ENCODE data around the gene KRTAP1-1. TPM values are rescaled to one million over a fixed set of nuclear protein-coding genes. Genes with fewer than 3 reads are reported as not detected.
"Not testable (repeated sequence)": the region's sequence is repeated elsewhere in the genome, so short reads cannot be mapped to it uniquely, and the experiment has no call there.

The KRTAP1-1 gene
- total and polyA plus RNA-seq, 8 donors, result not detected

DNA sequence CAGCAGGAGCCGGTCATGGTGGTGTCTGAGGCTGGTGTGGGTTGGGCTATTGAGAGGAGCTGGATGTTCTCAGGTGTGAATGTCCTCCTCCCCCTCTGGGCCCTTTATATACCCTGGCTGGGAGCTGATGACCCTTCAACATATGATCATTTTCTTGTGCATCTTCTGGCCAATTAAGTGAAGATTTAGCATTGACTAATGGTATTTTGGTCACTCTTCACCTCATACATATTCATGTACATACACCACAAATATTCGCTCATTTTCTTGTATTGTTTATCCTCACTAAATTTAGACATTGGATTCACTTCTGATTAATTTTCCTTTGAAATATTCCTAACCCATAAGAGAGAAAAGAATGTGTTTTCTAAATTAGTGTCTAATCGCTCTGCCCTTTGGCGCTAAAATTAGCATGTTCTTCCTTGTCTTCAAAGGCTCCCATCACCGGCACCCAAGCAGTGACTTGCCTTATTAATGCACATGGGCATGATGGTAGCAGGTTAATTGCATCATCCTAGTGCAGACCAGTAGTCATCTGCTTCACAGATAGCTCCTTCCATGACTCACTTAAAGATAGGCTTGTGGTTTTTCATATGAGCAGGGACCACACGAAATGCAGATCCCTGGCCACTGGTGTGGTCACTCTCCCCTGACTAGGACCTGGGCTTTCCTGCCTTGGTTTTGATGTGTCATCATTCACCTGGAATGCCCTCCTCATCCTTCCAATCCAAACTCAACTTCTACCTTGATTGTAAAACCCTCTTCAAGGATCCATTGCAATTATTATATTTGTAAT is 24.8 kb upstream of the KRTAP1-1 start, which contains the start of gene KRTAP2-4:
Gene KRTAP2-4 (minus strand): TSS at position 51 of the 796 bp plus-strand sequence. CDS start 34 bp downstream, at position 17.
- WGBS, 5 donors, result 81 to 90% (median 88%) methylated on average over 5 to 6 of the region's 6 CpGs
- no peaks in the 10 kb centered on the region for H3K36me3 ChIP-seq

DNA sequence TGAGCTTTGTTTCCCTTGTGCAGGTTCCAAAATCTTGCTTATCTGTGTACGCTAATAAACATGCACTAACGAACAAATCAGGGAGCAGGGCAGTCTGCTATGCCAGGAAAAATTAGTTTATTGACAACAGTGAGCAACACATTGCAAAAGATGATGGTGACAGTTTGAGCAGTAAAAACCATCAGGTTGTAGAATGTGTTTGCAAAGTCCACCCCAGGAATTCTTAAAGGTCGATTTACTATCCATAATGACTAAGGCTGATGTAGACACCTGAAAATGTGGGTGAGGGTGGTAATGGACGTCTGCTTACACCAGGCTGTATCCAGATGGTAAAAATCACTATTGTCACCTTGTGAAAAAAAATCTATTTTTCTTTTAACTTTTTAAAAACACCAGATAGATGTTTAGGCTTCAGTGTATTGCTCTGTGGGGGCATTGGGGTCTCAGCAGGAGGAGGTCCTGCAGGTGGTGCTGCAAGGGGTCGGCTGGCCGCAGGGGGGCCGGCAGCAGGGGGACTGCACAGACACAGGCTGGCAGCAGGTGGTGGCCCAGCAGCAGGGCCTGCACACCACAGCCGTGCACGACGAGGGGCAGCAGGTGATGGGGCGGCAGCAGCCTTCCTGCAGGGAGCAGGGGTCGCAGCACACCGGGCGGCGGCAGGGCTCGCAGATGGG is 23.9 kb upstream of the KRTAP1-1 start:
- intact Hi-C loops (cut with DNase I; ENCODE audit: low total_unique reads); H3K27me3 ChIP-seq; H3K27ac ChIP-seq; DNase-seq; H3K36me3 ChIP-seq; H3K4me1 ChIP-seq; H3K9me3 ChIP-seq; H3K4me3 ChIP-seq: not testable (repeated sequence)
- WGBS, 5 donors, result 55 to 72% (median 59%) methylated on average over 6 to 7 of the region's 16 CpGs

More for the DNA sequence above, 24.8 kb upstream of the KRTAP1-1 start, which contains the start of gene KRTAP2-4:
- intact Hi-C loops (cut with DNase I; ENCODE audit: low total_unique reads), result no loop called here
- H3K9me3 ChIP-seq, result no peaks in the 10 kb centered on the region
- no peaks in the 10 kb centered on the region for H3K27me3 ChIP-seq
- H3K4me3 ChIP-seq, result no peak within 1 kb of the TSS
- DNase-seq, result no peak
- TF ChIP-seq POLR2A (IDR thresholded peaks at IDR 0.05) (no peak), EP300 (IDR thresholded peaks at IDR 0.05) (no peak), POLR2AphosphoS5 (IDR thresholded peaks at IDR 0.05) (no peak)
- TF ChIP-seq, protein P1, sequence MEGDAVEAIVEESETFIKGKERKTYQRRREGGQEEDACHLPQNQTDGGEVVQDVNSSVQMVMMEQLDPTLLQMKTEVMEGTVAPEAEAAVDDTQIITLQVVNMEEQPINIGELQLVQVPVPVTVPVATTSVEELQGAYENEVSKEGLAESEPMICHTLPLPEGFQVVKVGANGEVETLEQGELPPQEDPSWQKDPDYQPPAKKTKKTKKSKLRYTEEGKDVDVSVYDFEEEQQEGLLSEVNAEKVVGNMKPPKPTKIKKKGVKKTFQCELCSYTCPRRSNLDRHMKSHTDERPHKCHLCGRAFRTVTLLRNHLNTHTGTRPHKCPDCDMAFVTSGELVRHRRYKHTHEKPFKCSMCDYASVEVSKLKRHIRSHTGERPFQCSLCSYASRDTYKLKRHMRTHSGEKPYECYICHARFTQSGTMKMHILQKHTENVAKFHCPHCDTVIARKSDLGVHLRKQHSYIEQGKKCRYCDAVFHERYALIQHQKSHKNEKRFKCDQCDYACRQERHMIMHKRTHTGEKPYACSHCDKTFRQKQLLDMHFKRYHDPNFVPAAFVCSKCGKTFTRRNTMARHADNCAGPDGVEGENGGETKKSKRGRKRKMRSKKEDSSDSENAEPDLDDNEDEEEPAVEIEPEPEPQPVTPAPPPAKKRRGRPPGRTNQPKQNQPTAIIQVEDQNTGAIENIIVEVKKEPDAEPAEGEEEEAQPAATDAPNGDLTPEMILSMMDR (IDR thresholded peaks at IDR 0.05), result no peak
- no peak within 1 kb of the TSS for H3K27ac ChIP-seq
- no peaks in the 10 kb centered on the region for H3K4me1 ChIP-seq

GRCh38 chr17:41064301-41064700 is 23.1 kb upstream of the KRTAP1-1 start:
- Histone ChIP-seq H3K9me3 (no peaks in the 10 kb centered on the region), H3K27ac (no peak overlapping the region), H3K27me3 (peaks cover 0 to 12% (median 0%) of the 10 kb centered on the region in 3 donors), H3K36me3 (no peaks in the 10 kb centered on the region), H3K4me1 (no peaks in the 10 kb centered on the region), H3K4me3 (no peak overlapping the region)
- TF ChIP-seq EP300 (IDR thresholded peaks at IDR 0.05), result no peak
- no peak for TF ChIP-seq POLR2AphosphoS5 (IDR thresholded peaks at IDR 0.05)
- TF ChIP-seq, protein P1 (IDR thresholded peaks at IDR 0.05), result no peak
- no peak for TF ChIP-seq POLR2A (IDR thresholded peaks at IDR 0.05)
- intact Hi-C loops (cut with DNase I; ENCODE audit: low total_unique reads), result no loop called here
- 78 to 84% (median 82%) methylated on average over 1 of the region's 1 CpG for WGBS, 5 donors
- no peak for DNase-seq

- no peak for DNase-seq
- no peaks in the 10 kb centered on the region for H3K36me3 ChIP-seq
- intact Hi-C loops (cut with DNase I; ENCODE audit: low total_unique reads), result no loop called here
- H3K4me3 ChIP-seq, result no peak overlapping the region
- no peaks in the 10 kb centered on the region for H3K9me3 ChIP-seq
- WGBS, 5 donors, result 50 to 62% (median 55%) methylated on average over 4 of the region's 4 CpGs
- no peaks in the 10 kb centered on the region for H3K4me1 ChIP-seq
- no peak for TF ChIP-seq POLR2AphosphoS5 (IDR thresholded peaks at IDR 0.05)
- TF ChIP-seq, protein P1 (IDR thresholded peaks at IDR 0.05), result no peak
- TF ChIP-seq EP300 (IDR thresholded peaks at IDR 0.05), result no peak
- no peak for TF ChIP-seq POLR2A (IDR thresholded peaks at IDR 0.05)
- peaks cover 0 to 17% (median 0%) of the 10 kb centered on the region in 3 donors for H3K27me3 ChIP-seq
- no peak overlapping the region for H3K27ac ChIP-seq
Measured at GRCh38 chr17:41063449-41063848, 22.2 kb upstream of the KRTAP1-1 start.
